GM18499 (cell line): Measurements from ENCODE around the gene MTHFD2L.
"Not testable (repeated sequence)": the region's sequence is repeated elsewhere in the genome, so short reads cannot be mapped to it uniquely, and the experiment has no call there.

Experiments
- ATAC-seq: cut with Tn5 transposase; IDR thresholded peaks from one replicate; pipeline ENCODE4 v1.9.1; 2021; ENCODE audit warnings: moderate number of reproducible peaks; ENCODE audit not compliant: insufficient read depth, unreplicated experiment

MTHFD2L gene

DNA sequence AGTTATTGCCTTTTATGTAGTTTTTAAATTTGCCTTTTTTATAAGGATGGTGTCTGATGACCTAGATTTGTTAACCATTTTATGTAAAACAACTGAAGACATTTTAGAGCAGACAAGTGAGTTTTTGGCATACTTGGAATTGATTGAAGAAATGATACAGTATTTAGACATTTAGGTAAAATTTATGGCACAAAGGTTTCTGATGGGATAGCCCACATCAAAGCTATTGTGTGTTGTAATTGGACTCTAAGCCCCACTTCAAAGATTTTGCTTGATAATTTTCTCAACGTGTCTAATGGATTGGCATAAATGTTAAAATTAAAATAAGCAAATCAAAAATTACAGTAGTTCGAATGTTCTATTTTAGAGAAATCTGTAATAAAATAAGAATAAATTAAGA, 168.0 kb downstream of the MTHFD2L start:
- no peak for ATAC-seq

DNA sequence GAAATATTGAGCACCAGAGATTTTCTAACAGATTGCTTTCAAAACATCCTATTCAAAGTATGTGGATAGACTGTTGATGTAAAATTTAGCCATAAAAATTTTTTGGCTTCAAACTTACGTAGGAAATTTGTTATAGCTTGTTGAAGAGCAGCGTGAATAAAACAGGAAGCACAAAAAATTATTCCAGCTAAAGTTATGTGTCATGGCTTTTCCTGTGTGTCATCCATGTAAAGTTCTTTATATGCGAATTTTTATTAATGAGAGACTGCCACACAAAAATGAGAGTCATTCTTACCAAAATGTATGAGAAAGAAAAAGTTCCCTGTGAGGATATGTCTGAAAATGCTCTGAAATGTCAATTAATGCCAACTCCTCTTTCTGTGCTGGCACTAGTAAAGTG, 169.8 kb downstream of the MTHFD2L start:
- ATAC-seq = no peak

DNA sequence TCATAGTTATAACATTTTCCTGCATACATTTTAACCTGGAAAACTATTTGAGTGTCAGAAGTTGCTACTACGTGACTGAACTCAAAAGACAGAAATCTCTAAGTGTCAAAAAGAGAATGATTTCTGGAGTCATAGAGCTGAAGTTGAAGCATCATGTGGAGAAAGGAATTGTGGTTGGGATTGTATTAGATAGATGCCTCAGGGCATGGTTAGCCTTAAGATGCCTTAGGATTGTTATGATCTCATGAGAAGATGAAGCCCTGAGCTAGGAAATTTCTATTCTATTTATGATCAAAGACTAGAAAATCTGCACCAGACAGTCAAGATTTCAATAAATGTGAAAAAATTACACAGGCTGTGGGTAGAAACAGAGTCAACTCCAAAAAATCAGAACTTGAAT, 170.6 kb downstream of the MTHFD2L start:
- ATAC-seq = no peak

DNA sequence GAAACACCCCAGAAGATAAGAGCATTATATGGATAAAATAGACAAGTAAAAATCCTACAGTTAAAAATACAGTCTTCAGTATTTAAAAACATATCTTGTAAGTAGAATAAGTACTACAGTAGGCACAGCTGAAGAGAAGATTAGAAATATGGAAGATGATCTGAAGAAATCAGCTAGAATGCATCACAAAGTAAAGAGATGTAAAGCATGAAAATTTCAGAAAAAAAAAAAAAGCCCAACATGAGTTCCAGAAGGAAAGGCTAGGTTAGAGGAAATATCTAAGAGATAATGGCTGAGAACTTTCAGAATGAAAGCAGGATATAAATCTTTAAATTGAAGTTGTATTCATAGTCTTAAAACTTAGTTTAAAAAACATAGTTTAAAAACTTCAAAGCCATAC, 171.4 kb downstream of the MTHFD2L start:
- no peak for ATAC-seq

DNA sequence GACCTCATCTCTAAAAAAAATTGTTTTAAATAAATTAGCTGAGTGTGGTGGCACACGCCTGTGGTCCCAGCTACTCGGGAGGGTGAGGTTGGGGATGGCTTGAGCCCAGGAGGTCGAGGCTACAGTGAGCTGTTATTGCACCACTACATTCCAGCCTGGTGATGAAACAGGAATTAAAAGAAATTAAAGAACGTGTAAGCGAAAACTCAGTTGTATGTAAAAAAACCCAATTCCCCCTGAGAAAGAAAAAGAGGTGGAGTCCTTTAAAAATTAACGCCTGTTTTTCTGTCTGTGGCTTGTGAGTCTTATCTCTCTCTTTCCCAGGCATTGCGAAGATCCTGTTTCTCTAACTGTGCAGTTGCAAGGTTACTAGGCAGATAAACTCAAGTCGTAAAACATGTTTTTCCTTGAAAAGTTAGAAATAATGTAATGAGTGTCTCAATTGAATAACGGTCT, 172.4 kb downstream of the MTHFD2L start:
- no peak for ATAC-seq

DNA sequence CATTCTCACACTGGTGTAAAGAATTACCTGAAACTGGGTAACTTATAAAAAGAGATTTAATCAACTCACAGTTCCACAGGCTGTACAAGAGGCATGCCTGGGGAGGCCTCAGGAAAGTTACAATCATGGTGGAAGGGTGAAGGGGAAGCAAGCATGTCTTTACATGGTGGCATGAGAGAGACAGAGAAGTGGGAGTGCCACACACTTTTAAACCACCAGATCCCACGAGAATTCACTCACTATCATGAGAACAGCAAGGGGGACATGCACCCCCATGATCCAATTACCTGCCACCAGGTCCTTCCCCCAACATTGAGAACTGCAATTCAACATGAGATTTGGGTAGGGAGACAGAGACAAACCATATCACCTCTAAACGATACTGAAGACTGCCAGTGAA, 173.3 kb downstream of the MTHFD2L start:
- ATAC-seq = no peak

DNA sequence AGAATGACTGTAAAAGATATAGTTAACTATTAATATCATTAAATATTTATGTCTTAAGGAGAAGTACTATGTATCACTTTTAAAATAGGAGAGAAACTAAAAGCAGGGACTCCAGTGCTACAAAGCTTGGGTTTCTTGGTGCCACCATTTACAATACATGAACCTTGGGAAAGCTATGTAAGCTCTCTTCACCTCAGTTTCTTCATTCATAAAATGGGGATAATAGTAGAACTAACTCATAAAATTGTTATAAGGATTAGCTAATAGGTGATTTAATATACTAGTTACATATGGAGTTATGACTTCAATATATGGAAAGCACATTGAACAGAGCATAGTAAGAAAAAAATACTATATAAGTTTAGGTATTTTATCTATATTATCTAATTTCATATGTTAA, 174.0 kb downstream of the MTHFD2L start:
- ATAC-seq = no peak

DNA sequence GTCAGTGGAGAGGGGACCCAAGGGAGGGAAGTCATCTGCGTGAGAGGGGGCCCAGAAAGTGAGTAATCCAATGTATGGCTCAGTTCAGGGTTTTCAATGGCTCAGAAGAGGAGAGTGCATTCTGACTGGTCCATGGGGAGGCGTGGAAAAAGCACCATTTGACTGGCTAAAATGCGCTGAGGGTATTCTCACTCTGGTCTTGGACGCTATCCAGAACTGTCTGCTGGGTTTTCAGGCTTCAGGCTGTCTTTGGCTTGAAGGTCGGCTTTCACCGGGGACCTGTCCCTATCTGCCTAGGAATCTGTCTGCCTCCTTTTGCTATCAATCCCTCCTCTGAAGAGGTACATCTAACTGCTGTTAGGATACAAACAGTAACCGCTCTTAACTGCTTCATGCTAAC, 176.7 kb downstream of the MTHFD2L start:
- no peak for ATAC-seq

DNA sequence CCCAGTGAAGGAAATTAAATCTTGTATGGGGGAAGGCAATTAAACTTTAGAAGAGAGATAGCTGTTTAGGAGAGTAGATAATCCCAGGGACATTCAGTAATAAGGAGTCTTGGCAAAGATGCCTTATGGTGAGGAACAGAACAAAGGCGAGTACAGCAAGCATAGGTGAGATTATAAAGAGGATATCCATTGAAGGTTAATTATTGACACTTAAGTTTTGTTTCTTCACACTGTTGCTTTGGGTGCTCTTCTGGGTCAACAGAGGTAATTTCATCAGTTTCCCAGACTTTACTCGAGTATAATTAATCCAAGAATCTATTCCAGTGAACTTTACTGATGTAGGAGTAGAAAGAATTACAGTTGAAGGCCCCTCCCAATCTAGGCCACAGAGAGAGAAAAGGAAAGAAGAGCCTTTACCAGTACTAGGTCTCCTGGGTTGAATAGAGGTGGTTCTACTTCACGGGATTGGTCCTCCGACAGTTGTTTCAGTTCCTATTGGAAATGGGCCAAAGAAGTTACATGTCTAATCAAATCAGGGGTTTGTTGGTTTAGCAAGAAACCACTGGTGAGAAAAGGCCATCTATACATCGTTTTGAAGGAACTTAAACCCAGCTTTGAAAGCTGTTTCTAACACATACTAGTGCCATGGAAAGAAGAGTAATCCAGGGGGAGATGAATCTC, 177.6 kb downstream of the MTHFD2L start:
- no peak for ATAC-seq

DNA sequence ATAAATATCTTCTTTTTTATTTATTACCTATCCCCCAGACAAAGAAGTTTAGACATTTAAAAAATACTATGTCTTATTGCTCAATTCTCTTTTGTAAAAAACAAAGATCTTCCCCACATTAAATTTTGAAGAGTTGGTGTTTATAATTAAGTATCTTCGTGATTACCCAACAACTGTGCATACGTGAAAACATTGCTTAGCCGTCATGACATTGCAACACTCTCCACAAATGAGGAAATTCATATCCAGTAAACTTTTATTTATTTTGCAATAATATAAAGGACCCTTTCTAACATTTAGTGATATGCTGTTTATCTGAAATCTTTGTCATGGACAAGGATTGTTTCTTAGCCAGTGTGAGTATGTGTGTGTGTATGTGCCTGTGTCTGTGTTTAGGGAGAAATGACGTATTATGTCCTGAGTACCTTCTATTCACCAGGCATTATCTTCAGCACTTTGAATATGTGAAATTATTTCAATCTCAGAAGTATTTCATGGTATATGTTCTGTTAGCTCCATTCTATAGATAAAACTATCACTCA, 180.9 kb downstream of the MTHFD2L start:
- no peak for ATAC-seq

DNA sequence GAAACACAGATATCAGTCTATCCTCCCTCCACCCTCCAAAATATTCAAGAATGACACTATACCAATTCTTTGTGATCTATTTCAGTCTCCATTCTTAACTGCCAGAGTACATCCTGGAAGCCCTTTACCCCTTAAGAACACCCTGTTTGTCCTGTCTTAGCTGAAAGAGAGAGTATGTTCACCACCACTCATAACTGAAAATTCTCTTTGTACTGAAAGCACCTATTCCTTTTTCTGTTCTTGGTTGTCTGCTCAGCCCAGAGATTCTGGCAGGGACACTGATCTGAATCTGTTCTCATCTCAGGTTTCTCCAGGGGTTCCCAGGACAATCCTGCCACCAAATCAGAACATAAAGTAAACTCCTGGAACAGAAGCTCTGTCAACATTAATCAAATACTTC, 181.6 kb downstream of the MTHFD2L start:
- no peak for ATAC-seq

DNA sequence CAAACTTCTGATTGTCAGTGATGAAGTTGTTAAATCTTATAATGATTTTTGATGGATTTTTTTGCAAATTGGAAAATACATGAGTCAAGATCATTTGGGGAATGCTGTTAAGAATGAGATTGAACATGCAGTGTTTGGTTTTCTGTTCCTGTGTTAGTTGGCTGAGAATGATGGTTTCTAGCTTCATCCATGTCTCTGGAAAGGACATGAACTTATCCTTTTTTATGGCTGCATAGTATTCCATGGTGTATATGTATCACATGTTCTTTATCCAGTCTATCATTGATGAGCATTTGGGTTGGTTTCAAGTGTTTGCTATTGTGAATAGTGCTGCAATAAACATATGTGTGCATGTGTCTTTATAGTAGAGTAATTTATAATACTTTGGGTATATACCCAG, 182.5 kb downstream of the MTHFD2L start:
- ATAC-seq = not testable (repeated sequence)

DNA sequence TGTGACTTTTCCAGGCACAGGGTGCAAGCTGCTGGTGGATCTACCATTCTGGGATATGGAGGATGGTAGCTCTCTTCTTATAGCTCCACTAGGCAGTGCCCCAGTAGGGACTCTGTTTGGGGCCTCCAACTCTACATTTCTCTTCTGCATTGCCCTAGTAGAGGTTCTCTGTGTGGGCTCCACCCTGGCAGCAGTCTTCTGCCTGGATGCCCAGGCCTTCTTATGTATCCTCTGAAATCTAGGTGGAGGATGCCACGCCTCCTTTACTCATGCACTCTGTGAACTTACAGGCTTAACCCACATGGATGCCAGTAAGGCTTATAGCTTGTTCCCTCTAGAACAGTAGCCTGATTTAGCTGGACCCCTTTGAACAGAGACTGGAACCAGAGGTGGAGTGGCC, 186.1 kb downstream of the MTHFD2L start:
- no peak for ATAC-seq
